Activated CD4-positive, alpha-beta T cell treated with anti-CD3 and anti-CD28 coated beads for 24 hours (primary cell): ENCODE results near the gene ELMO1.

Experiments
- DNase-seq, 2 donors: peaks; one replicate each; pipeline ENCODE4 v3.0.0-alpha.2; 2020; ENCODE audit warnings: low read depth in 2 of 2

ELMO1 gene

DNA sequence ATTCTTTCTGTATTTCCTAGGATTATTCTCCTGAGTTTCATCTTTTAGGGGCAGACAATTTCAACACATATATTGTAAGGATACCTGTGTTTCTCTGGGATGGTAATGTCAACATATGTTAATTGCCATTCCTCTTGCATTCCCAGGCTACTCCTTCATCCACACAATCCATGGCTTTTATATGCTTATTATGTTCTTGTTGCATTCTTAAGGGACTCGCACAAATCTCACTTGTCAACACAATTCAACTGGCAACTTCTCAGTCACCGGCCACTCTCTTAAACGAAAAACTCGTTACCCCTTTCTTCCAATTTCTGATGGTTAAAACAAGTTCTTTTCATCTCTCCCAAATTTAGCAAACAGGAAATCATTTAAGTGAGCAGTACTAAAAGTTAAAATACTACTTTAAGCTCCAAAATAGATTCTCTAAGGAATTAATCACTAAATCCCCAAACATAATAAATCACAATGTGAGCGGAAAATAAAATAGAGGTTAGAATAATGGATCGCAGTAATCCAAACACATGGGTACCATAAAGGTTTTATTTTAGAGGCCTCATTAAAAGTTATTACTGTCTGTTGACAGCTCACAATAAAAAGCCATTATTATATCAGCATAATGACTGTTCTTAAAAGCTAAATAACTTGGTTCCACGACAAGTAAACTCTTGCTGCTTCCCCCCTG is 223.2 kb downstream of the ELMO1 start:
- DNase-seq = no peak

DNA sequence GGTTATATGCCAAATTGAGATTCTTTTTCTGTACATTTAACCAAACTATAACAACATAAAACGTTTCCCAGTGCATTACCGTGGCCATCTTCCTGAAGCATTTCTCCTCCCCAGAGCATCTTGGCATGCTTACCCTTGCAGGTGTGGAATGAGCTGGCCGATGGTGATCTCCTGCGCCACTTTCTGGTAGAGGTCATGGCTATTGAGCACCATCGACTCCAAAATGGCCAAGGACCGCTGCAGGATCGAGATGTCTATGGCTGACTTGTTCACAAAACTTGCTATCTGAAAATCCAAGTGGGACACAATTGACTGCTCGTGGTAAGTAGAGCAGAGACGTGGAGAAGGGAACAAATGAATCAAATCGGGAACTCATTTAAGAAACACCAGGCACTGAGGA is 223.9 kb downstream of the ELMO1 start:
- no peak for DNase-seq

DNA sequence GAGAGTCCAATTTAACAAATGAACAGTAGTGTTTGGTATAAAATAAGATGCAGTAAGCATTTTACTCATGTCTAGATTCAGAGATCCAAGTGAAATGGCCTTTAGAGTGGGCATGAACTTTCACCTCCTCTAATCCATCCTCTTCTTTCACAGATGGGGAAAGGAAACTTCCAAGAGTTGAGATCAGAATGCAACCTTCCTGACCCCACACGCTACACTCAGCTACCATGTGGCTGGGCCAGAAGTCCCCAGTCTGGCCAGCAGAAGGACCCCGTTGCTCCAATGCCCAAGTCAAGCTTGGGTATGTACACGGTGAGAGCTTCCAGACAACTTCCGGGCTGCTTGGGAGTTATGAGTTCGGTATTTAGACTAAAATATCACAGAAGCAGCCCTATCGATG is 228.0 kb downstream of the ELMO1 start:
- DNase-seq = no peak

DNA sequence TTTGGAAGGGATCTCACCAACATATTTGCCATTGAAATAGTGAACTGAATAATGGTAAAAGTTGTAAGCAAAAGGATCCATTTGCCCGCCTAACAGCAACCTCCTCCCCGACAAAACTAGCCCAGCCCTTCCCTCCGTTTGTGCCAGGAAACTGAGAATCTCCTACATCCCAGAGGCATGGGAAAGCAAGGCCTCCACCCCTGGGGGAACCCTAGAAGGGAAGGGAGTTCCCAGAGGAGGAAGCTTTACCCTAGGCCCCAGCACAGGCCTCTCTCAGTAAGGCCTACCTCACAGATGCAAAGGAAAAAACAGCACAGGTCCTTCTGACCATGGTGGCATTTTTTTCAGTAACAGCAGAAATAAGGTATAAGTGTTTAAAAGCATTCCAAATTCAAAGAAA is 229.7 kb downstream of the ELMO1 start:
- DNase-seq = no peak

DNA sequence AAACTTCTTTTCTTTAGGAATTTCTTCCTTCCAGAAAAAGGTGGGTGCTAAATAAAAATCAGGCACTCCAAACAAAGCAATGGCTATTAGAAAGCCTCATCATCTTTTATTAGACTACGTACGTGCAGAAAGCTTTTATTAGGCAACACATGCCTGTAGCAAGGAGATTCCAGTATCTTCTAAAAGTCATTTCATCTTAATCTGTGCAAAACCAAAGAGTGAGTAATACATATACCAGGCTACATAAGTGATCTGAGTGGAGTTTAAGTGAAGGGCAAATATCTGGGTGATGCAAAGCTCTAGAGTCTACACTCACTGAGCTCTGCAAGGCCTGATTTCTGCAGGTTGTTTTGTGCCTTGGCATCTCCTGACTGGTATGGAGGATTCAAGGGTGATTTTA is 231.7 kb downstream of the ELMO1 start:
- DNase-seq = no peak

DNA sequence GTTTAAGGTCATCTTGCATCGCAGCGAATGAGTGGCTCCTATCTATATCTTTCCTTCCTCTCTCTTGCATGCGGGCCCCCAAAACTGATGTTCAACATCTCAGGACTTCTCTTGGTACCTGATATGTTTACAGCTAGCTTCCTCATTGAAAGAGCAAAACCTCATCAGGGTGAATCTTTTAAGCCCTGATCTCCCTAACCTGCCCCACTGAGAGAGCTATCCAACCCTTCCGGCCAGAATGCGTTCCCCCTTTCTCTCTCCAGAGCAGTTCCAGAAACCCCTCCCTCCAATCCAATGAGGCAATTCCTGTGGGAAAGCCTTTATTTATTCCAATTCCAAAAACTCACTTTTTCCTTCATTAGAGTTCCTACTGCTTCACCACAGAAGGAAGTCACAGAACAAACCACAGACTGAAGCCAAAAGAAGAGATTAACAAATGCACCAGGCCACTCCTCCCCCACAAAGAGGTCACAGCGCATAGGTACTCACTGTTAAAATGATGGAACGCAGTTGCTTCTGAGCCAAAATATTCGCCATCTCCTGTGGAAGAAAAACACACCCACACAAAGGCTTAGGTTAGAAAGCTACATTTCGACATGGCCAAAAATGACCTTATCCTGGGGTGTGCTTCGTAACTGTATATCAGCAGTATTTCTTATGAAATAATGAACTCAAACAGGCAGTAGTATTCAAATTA is 232.4 kb downstream of the ELMO1 start:
- no peak for DNase-seq

DNA sequence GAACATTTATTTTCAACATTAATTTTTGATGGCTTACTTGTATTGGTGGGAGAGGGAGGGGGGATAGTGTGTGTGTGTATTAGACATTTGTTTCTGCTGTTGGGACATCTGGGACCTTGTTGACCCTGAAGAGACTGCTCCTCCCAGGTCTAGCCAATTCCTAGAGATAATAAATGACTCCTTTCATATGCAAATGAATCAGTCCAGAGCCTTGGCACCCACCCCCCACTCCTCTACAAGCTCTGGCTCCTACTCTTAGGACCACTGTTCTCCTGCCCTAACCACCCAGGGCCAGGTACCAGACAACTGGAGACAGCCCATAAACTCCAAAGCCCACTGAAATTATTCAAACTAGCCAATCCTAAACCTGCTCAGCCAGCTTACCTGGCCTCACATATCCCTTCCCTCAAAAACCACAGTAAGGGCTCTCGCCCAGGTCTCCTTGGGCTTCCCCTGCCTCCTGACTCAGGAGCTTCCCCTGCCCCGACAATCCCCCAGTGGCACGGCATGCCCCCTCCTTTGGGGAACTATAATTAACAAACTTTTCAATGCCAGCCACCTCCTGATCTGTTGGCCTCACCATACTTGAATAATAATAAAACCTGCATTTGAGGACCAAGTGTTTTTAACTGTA is 233.3 kb downstream of the ELMO1 start:
- no peak for DNase-seq

DNA sequence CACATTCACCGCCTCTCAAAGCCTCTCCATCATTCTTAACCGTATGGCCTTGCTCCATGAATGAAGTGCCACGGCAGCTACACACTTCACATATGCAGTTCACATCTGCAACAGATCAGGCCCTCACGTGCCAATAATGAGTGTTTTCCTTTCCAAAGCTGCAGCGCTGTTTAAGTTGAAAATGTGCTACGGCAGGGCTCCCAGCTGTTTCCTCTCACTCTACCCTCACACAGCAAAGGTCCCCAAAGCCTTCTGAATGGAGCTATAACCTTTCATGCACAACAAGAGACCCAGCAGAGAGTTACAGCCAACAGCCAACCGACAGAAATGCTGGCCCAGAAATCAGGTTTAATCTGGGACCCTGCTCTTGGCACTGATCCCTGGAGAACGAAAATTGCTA is 236.1 kb downstream of the ELMO1 start:
- no peak for DNase-seq

DNA sequence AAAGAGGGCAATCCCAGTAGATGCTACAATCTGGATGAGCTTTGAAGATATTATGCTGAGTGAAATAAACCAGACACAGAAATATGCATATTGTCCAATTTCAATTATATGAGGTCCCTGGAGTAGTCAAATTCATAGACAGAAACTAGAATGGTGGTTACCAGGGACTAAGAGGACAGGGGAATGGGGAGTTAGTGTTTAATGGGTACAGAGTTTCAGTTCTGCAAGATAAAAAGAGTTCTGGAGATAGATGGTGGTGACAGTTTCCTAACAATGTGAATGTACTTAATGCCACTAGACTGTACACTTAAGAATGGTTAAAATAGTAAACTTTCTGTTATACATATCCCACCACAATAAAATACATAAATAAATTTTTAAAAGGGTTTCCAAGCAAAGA is 236.6 kb downstream of the ELMO1 start:
- no peak for DNase-seq

DNA sequence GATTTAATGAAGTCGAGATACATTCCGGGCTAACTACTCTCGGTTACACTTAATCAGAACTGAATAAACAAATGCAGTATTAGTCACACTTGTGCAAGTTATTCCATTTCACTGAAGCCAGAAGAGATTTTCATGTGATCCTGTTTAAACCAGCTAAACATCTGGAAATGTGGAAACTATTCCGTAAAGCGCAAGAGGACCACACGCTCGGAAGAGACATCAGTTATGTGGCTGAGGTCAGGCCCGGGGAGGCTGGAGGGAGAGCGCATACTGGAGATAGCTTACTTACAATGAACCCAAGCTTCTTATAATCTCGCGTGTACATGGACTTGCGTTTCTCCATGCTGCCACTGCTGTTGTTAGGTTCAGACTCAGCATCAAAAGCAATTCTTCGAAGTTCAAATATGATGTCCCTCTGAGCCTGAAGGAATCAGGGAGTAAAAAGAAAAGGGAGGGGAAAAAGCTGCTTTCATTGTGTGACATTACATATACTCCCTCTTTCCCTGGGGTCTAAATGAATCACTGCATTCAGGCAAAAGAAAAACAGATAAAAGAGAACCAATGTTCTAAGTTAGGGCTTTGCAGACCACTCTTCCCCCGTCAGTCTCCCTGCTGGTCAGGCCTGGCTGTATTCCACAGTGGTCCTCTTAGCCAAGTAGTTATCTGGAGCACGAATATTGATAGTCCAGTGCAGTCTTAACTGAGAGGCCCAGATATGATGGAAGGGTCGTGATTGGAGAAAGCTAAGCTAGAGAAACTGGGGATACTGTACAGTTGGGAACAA is 237.4 kb downstream of the ELMO1 start:
- DNase-seq = no peak

DNA sequence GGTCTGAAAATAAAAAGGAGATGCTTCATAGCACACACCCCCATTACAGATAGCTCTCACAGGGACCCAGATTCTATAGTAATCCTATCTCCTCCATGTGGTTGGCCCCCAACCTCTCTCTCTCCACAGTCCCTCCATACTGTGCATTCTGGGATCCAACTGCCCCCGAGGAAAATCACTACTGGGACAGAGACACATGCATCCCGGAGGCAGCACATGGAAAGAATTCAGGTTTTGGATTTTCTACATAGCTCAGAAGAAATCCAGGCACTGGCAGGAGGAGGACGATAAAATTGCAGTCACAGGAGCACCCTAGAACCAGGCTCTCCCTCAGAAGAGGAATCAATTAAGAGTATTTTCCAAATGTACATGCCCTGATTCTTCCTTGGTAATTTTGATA is 239.5 kb downstream of the ELMO1 start:
- no peak for DNase-seq

DNA sequence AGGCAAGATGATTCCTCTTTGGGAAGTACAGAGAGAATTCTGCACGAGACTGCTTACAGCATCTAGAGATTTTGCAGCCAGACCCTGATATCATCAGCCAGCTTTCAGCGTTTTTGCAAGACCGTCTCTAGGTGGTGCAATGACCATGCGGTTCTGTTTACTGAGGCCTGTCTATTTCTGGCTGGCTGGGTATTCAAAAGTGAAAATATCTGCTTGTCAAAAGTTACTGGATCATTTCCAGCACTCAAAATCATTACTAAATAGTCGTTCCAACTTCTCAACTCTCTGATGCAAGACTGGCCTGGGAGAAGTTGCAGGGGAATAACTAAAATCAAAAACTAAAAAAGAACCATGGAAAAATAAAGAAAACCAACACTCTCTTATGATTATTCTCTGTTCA is 240.1 kb downstream of the ELMO1 start:
- DNase-seq = no peak

DNA sequence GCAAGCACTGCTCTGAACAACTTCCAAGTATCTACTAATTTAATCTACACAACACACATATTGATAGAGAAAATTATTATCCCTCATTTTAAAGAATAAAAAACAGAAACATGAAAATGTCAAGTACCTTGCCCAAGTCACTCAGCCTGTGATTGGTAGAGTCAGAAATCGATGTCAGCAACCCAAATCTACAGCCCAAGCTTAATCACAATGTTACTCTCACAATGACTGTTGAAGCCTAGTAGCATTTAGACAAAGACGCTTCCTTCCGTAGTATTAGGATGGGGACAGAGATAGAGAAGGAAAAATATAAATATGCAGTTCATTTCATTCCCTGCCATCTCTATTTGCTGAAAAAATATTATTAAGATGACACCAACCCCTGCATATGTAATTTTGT is 242.5 kb downstream of the ELMO1 start:
- no peak for DNase-seq

DNA sequence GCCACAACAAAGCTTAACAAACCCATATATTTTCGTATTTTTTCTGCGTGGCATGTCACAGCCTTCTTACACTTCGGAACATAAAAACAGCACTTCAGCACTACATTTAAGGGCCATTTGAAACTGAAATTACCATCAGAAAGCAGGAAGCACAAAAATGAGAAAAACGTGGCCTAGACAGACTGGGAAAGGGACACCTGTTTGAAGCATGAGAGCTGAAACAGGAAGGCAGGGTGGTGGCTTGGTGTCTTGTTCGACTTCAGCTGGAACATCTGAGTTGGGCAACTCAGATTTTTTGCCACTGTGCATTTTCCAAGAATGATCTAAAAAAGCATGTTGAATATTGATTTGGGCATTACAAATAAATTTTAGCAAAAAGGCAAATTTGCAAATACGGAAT is 243.2 kb downstream of the ELMO1 start:
- no peak for DNase-seq

DNA sequence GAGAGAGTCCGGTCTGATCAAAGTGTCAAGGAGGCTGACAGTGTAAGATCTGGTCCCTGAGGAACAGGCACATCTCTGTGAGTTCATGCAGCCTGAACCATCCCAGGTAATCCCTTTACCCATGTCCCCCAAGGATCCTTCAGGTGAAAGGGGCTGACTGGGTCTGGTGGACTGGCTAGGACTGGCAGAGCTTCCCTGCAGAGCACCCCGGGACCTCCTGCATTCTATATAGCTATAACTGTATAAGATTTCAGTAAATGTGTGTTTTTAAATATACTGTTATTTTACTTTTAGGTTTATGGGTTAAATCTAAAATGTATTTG is 246.8 kb downstream of the ELMO1 start:
- DNase-seq = no peak

DNA sequence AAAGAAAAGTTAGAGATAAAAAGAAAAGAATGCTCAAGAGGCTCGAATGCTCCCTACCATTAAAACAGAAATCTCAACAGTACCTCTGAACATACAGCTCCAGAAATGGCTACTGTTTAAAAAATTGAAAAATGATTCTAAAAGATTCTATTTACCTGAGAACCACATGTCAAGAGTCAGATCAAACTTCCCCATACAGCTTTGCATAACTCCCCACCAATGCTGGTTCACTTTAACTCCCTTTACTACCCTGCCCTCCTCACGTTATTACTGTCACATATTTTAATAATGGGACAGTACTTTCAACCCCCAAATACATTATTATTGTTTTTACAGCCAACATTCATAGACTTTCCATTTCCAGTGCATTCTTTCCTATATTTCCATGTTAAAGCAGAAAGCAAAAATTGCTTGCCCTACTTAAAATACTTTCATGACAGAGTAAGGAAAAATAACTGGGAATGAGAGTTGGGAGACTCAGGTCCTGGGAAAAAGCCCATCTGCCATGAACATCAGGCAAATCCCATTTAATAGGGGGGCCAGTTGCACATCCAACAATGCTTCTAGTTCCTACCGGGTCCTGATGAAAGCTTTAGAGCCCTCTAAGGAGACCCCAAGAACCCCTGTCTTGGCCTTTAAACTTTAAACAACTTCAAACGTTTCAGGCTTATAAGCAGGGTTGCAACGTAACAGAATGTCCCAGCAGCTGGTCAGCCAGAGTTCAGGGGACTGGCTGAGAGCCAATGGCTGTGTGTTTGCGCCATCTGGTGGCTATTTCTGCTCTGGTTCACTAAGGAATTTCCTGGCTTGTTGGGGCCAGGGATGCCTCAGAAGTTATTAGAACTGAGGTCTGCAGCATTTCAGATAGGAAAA is 247.4 kb downstream of the ELMO1 start:
- peak; percentile 40 to 44 for DNase-seq

DNA sequence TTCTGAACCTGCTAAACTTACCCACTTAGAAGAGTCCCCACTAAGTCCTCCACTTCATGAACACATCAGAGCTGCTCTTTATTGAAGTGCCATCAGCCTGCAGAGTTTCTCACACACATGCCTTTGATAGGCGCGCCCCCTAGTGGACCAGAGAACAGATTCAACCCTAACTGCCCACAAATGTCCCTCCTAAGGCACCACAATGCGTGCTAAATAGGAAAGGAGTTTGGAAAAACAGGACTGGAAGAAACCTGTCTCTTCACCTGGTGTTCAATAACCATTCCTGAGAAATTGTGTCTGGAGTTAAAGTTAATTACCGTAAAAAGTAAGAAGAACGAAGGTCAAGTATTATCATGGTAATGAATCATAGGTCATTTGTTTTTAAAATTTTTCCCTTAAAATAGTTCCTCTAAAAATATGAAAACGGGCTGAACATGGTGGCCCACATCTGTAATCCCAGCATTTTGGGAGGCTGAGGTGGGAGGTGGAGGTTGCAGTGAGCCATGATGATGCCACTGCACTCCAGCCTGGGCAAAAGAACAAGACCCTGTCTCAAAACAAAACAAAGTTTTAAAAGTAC is 249.7 kb downstream of the ELMO1 start:
- peak; percentile 64 to 70 for DNase-seq

DNA sequence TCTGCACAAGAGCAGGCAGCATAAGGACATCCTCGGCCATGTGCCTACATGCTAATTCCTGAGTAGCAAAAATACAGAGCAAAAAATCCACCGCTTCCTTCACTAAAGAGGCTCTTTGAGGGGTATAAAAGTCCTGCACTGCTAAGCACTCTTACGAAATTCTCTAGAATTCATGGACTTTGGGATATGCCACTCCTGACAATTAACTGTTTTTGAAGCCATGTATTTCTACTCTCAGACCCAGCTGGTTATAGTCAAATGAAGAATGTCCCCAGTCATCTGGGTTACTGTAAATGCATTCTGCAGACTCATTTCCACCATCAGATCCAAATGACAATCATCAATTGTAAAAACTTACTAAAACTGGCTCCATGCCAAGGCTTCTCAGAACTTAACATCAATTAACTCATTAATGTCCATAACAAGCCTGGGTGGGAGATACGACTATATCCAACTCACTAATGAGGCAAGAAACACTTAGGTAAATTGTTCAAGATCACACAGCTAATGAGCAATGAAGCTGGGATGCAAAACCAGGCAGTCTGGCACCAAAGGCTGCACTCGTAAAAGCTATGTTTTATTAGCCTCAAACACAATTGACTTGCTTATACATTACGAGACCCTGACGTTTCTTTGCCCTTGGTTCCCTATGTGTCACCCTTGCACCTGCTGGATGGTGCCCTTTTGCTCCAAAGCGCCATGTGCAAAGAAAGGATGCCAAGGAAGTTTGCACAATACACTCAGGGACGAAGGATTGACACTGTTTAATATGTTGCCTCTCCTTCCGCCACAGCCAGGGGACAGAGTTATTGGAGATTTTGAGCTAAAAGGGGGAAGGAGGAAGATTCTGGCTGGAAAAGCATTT is 250.4 kb downstream of the ELMO1 start:
- no peak for DNase-seq

DNA sequence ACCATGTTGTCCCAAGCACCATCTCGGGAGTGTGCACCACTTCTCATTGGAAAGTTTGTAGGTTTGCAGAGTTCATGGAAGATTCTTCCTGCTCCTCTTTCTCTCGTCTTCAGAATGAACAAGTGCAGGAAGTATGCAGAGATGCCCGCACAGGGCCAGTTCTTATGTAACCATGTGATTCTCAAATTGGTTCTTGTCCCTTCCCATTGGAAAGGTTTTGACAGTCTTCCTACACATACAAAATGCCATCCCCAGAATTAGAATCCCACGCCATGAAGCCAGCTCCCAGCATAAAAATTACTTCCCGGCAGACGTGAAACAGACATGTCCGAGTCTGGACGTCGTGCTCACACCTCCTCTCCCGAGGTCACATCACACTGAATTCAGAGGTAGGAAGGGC is 251.6 kb downstream of the ELMO1 start:
- no peak for DNase-seq

DNA sequence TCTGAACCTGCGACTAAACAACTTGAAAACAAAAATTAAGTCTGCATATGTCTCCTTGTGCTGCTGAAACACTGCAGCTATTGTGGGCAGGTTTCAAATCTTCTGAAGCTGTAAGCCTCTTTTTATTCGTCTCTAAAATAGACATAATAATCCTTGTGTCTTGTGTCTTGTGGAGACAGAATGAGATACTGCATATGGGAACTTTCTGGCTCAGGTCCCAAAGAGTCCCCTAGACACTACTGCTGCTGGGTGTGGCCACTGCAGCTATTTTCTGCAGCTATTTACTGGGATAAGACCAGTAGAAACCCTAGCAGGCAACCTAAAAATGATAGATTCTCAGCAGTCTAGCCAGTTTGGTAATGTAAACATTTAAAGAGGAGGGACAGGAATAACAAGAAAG is 252.0 kb downstream of the ELMO1 start:
- DNase-seq = no peak
